A673 (cell line): ENCODE results near the gene MRRF. TPM values are rescaled to one million over a fixed set of nuclear protein-coding genes. Genes with fewer than 3 reads are reported as not detected.

Experiments used
- BruUV-seq: library from RNA; stranded (reverse); fragments of 400-500 nt; replicated peaks from 2 replicates; lab custom pipeline; 2021; lab: Mats Ljungman, UMichigan
- CTCF ChIA-PET: fragments of 300-600 bp; sonication (Branson Sonifier 250); formaldehyde crosslinking; loops from one replicate; lab custom pipeline; 2022; ENCODE audit warnings: antibody characterized with exemption; lab: Charles Lee
- POLR2A ChIA-PET: fragments of 300-600 bp; sonication (Branson Sonifier 250); formaldehyde crosslinking; loops from one replicate; lab custom pipeline; 2022; ENCODE audit warnings: antibody characterized with exemption; ENCODE audit not compliant: low non-redundant PET; lab: Charles Lee
- DNase-seq: peaks from one replicate; pipeline ENCODE4 v3.0.0-alpha.2; 2015; ENCODE audit warnings: low spot score
- H3K27ac ChIP-seq: fragments of 200-600 bp; sonication (generic); 2 replicates; pipeline ENCODE4 v1.5.1; 2016; ENCODE audit warnings: mixed run types, low read depth, mild to moderate bottlenecking, mixed read lengths, antibody characterized with exemption, low read length; ENCODE audit not compliant: poor library complexity, severe bottlenecking
- H3K27me3 ChIP-seq: fragments of 200-600 bp; sonication (generic); replicated peaks from 2 replicates; pipeline ENCODE4 v1.6.1; 2017; ENCODE audit warnings: mixed run types, low read depth, mild to moderate bottlenecking, mixed read lengths, antibody characterized with exemption, low read length; ENCODE audit not compliant: insufficient read depth, poor library complexity
- H3K36me3 ChIP-seq: fragments of 200-600 bp; sonication (generic); 2 replicates; pipeline ENCODE4 v1.6.1; 2016; ENCODE audit warnings: mixed run types, mild to moderate bottlenecking, mixed read lengths, antibody characterized with exemption, low read length; ENCODE audit not compliant: insufficient read depth, poor library complexity, severe bottlenecking
- H3K4me1 ChIP-seq: fragments of 200-600 bp; sonication (generic); 2 replicates; pipeline ENCODE4 v1.6.1; 2017; ENCODE audit warnings: mixed run types, mild to moderate bottlenecking, mixed read lengths, antibody characterized with exemption, low read length; ENCODE audit not compliant: insufficient read depth, poor library complexity, severe bottlenecking
- H3K4me3 ChIP-seq: fragments of 200-600 bp; sonication (generic); 2 replicates; pipeline ENCODE4 v1.5.1; 2016; ENCODE audit warnings: low read depth, mixed run types, mild to moderate bottlenecking, mixed read lengths, low read length; ENCODE audit not compliant: poor library complexity, severe bottlenecking
- H3K9me3 ChIP-seq: fragments of 200-600 bp; sonication (generic); 2 replicates; pipeline ENCODE4 v1.6.1; 2016; ENCODE audit warnings: mixed run types, low read depth, mild to moderate bottlenecking, mixed read lengths, antibody characterized with exemption, low read length; ENCODE audit not compliant: poor library complexity, severe bottlenecking
- EZH2 ChIP-seq: fragments of 200-600 bp; sonication (generic); IDR thresholded peaks from 2 replicates; pipeline ENCODE4 v1.6.1; 2017; ENCODE audit warnings: borderline replicate concordance, low read depth, mild to moderate bottlenecking, mixed read lengths, antibody characterized with exemption, low read length; ENCODE audit not compliant: poor library complexity, severe bottlenecking
- intact Hi-C: fragments of 100-400 bp; cut with micrococcal nuclease; formaldehyde crosslinking; loops from one replicate; pipeline ENCODE4 v1.10.0; 2022; ENCODE audit not compliant: unreplicated experiment
- total RNA-seq: library from RNA; stranded (reverse); gene quantifications from 2 replicates; pipeline ENCODE4 v1.2.3, GENCODE V29; 2021
- TF ChIP-seq, protein P1 (sequence below): fragments of 300-800, 200-600 bp; sonication (generic); conservative IDR thresholded peaks from 2 replicates; pipeline ENCODE4 v1.5.1; 2017; ENCODE audit warnings: low read depth, mild to moderate bottlenecking, antibody characterized with exemption, low read length, moderate library complexity, mixed read lengths

Gene MRRF
- total RNA-seq, 1 experiment from 2014 or later: 44.9 TPM

DNA sequence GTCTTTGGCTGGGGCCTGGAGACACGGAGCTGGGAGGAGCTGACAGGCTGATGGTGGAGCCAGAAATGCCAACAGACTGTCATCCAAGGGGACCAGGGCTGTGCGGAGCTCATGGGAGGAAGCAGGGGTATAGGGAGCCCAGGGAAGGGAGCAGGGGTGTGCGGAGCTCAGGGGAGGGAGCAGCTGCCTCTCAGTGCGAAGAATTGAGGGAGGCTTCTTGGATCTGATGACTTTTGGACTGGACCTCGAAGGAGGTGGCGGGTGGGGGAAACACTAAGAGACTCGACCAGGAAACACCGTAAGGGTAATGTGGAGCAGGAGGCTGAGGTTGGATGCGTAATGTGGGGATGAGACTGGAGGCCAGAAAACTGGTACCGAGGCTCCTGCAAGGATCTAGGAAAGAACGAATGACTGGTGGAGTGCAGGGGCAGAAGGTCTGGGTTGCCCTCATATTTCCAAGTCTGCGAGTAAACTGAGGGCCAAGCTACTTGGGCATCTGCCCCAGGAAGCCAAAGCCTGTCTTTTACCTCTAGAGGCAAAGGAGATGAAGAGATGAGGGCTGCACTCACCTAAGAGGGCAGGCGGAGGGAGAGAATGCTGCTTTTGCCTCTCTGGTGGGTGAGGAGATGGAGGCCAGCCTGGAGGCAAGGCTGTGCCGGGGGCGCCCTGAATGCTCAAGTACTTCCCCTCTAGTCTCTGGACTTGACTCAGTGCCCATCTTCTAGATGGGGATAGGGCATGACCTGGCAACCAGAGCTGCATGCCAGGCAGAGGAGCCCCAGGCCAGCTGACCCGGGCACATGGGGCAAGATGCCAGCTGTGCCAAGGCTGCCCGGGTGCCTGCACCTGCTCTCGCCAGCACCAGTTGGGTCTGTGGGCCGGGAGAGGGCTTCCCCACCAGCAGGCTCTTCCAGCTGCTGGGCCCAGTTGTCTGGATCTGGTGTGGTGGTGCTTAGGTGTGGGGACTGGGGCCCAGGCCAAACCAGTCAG, 108.5 kb downstream of the MRRF start:
- DNase-seq: no peak
- no peak for TF ChIP-seq EZH2
- TF ChIP-seq, protein P1, sequence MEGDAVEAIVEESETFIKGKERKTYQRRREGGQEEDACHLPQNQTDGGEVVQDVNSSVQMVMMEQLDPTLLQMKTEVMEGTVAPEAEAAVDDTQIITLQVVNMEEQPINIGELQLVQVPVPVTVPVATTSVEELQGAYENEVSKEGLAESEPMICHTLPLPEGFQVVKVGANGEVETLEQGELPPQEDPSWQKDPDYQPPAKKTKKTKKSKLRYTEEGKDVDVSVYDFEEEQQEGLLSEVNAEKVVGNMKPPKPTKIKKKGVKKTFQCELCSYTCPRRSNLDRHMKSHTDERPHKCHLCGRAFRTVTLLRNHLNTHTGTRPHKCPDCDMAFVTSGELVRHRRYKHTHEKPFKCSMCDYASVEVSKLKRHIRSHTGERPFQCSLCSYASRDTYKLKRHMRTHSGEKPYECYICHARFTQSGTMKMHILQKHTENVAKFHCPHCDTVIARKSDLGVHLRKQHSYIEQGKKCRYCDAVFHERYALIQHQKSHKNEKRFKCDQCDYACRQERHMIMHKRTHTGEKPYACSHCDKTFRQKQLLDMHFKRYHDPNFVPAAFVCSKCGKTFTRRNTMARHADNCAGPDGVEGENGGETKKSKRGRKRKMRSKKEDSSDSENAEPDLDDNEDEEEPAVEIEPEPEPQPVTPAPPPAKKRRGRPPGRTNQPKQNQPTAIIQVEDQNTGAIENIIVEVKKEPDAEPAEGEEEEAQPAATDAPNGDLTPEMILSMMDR: no peak
- no peaks in the 10 kb centered on the region for H3K4me1 ChIP-seq
- H3K27ac ChIP-seq: no peak overlapping the region
- H3K4me3 ChIP-seq: no peak overlapping the region
- no peaks in the 10 kb centered on the region for H3K36me3 ChIP-seq
- POLR2A ChIA-PET: no interaction called here
- H3K9me3 ChIP-seq: no peaks in the 10 kb centered on the region
- H3K27me3 ChIP-seq: peaks cover 28% of the 10 kb centered on the region
- CTCF ChIA-PET: no interaction called here
- BruUV-seq: no TSS peak
- intact Hi-C loops: no loop called here

DNA sequence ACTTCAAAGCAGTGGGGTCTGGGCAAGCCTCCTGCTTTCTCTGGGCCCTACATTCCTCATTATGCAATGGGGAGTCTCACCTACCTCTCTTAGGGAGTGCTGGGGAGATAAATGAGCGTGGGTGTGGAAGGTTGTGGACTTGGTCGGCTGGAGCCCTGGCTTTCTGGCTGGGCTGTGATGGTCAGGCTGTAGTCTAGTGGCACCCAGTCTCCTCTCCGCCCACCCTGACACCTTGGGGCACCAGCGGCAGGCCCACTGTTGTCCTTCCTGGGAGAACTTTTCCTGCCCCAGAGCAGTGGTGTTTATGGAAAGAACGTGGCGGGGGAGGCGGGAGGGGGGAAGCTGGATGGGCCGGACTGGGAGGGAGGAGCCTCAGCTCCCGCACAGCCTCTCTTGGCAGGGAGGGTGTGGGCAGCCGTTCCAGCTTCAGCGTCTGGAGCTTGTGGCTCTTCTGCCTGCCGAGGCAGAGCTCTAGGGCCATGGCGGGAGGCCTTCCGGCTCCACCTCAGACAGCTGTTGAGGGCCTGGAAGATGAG, 110.3 kb downstream of the MRRF start:
- H3K27ac ChIP-seq: no peak overlapping the region
- peaks cover 7% of the 10 kb centered on the region for H3K9me3 ChIP-seq
- no peaks in the 10 kb centered on the region for H3K4me1 ChIP-seq
- no peaks in the 10 kb centered on the region for H3K36me3 ChIP-seq
- H3K27me3 ChIP-seq: peaks cover 28% of the 10 kb centered on the region
- H3K4me3 ChIP-seq: no peak overlapping the region
- ChIA-PET POLR2A (no interaction called here), CTCF (no interaction called here)
- intact Hi-C loops: no loop called here
- DNase-seq: no peak
- BruUV-seq: no TSS peak
- no peak for TF ChIP-seq EZH2

DNA sequence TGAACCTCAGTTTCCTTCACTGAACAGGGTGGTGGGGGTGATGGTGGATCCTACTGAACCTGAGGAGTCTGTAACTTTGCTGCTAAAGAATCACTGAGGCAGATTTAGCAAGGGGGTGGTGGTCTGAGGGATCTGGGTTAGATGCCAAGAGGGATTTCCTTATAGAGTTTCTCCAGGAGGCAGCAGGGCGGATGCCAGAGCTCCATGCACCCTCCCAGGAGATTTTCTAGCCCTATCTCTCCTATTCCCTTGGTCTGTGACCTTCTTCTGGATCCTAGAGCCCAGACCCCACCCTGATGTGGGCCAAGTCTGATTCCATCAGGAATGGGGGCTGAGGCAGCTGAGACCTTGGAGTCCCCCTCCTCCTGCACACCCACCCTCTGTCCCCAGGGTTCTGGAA, 112.1 kb downstream of the MRRF start:
- no TSS peak for BruUV-seq
- ChIA-PET POLR2A (no interaction called here), CTCF (no interaction called here)
- H3K36me3 ChIP-seq: no peaks in the 10 kb centered on the region
- peaks cover 10% of the 10 kb centered on the region for H3K27me3 ChIP-seq
- intact Hi-C loops: no loop called here
- no peak overlapping the region for H3K27ac ChIP-seq
- no peaks in the 10 kb centered on the region for H3K4me1 ChIP-seq
- no peak overlapping the region for H3K4me3 ChIP-seq
- no peak for TF ChIP-seq EZH2
- TF ChIP-seq, protein P1: no peak
- no peak for DNase-seq
- peaks cover 7% of the 10 kb centered on the region for H3K9me3 ChIP-seq
